AML-193 (cell line): ENCODE measurements around the gene MET.
"Not testable (repeated sequence)": the region's sequence is repeated elsewhere in the genome, so short reads cannot be mapped to it uniquely, and the experiment has no call there.

Experiments
- DNase-seq, 2 experiments: peaks; one replicate each; lab custom pipeline; 2025; lab: John Stamatoyannopoulos, UW

The MET gene

DNA sequence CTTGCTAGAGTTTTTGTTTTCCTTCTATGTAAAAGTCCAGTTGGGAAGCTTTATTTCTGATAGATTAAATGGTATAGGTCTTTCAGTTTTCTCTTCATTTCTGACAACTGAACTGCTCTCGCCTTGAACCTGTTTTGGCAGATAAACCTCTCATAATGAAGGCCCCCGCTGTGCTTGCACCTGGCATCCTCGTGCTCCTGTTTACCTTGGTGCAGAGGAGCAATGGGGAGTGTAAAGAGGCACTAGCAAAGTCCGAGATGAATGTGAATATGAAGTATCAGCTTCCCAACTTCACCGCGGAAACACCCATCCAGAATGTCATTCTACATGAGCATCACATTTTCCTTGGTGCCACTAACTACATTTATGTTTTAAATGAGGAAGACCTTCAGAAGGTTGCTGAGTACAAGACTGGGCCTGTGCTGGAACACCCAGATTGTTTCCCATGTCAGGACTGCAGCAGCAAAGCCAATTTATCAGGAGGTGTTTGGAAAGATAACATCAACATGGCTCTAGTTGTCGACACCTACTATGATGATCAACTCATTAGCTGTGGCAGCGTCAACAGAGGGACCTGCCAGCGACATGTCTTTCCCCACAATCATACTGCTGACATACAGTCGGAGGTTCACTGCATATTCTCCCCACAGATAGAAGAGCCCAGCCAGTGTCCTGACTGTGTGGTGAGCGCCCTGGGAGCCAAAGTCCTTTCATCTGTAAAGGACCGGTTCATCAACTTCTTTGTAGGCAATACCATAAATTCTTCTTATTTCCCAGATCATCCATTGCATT lies 27.1 kb downstream of the MET start:
- DNase-seq, result no peak

DNA sequence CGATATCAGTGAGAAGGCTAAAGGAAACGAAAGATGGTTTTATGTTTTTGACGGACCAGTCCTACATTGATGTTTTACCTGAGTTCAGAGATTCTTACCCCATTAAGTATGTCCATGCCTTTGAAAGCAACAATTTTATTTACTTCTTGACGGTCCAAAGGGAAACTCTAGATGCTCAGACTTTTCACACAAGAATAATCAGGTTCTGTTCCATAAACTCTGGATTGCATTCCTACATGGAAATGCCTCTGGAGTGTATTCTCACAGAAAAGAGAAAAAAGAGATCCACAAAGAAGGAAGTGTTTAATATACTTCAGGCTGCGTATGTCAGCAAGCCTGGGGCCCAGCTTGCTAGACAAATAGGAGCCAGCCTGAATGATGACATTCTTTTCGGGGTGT lies 27.7 kb downstream of the MET start:
- no peak for DNase-seq

DNA sequence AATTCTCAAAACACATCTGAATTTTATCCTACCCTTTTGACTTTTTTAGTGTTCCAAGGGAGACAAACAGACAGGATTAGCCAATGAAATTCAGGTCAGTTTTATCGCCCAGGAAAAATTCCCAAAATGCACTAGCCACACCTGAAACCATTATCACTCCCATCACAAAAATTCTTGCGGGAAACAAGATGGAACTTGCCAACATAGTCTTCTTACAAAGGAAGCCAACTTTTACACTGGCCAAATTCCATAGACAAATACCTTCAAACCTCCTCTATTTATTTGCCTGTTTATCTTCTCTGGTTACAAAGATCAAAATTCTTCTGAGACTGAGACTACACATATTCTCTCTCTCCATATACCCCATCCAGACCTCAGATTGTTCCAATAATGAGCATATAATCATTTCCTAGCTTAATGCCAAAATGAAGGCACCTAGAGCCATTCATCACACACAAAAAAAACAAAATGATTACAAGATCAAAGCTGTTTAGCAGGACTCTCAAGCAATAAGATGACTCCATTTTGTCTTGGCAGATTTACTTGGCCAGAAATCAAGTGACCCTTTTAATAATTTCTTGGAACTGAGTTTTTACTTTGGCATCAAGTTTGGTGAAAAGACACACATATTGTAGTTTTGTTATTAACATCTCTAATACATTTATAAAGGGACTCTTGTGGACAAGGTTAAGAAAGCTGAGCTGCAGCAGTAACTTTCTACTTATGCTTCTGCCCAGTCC lies 30.2 kb downstream of the MET start:
- no peak for DNase-seq

DNA sequence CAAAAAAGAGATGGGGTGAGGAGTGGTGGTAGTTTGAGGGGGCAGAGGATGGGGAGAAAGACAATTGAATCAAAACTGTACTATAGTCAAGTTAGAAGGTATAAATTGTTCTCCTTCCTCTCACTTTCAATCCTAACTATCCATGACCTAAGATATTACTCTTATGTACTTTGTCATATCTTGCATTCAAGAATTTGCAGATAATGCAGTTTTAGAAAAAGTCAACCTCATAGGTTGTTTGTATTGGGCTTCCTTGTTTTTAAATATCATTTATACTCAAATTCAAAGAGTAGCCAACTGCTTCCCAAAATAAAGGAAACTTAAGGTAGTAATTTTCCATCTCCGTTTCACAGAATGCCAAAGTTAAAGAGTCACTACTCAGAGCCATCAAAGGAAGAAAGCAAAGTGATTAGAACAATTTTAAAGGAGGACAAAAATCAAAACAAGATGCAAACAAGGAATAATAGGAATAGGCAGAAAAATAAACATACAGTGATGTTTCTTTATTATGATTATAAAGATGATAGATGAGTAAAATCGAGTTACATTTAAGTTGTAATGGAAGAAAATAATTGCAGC lies 32.7 kb downstream of the MET start:
- DNase-seq, result no peak

DNA sequence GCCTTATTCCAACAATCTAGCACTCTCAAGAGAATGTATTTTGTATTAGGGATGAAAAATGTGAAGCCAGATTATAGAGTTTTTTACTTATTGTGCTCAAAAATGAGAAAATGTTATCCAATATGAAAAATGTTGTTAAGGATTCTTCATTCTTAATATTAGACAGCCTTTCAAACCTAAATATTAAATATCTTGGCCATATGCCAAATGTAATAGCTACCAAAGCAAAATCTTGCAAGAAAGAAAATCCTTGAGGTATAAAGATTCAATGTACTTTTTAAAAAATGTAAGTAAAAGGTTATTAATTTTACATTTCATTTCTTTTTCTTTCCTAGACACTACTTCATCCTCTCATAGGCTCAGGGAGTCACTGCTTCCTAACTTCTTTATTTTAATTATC lies 33.4 kb downstream of the MET start:
- no peak for DNase-seq

DNA sequence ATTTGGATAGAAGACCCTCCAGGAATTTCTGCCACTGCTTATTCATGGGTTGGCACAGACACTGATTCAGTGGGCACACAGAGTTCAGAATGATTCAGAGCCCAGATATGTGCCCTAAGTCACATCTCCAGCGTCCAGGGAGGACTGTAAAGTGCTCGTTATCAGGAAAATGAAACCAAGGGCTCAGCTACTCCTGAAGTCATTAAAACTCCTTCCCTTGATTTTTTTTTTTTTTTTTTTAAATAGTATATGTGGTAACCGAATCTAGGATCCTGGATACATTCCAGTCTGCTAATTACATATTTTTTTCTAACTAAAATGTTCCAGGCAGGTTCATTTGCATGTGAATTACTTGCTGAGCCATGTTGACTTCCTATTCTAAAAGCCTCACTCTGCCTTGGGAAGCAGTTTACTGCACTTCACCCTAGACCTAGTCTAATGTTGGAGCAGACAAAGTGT lies 34.7 kb downstream of the MET start:
- DNase-seq, result no peak

DNA sequence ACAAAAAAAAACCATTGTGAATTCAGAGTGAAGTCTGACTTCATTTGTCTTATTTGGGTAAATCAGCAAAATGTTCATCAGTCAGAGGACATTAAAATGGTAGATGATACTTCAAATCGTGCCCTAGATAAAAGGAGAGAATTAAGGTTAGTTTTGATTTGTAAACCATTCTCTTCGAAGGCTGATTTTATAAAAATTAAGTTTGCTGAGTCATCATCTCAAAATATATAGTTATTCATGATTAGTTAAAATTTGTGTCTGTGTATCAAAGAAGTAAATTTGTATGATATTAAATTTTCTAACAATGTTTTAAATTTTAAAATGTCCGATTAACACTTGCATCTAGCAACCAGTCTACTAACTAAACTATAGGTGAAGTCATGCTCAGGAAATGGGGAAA lies 35.3 kb downstream of the MET start:
- no peak for DNase-seq

DNA sequence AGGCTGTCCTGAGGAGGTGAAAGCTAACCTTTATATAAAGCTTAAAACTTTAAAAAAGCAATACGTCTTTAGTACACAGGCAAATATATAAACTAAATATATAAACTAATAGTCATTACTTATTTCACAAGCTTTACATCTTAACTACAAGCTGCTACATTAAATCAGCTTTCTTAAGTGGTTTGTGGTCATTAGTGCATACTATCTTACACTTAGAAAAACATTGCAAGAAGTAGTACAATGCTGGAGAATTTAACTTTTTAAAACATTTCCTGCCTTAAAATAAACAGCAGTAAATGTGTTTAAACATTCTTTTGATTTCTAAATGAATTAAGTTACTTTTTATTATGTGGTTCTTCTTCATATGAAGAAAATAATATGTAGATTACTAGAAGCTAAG lies 36.3 kb downstream of the MET start:
- no peak for DNase-seq

DNA sequence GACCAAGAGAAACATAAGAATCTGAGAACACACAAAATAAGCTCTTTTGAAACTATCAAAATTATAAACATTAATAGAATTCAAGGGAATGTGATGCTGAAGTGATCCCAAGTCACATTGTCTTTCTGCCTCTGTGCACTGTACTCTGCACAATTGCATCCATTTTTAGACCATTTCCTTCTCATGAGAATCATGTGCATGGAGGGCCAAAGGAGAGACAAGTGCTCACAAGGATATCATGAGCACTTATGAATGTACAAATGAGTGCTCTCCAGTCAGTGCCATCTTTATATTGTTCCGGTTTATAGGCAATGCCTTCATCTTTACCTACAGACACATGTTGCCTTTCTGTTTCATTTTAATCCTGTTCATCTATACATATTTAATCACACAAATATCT lies 36.9 kb downstream of the MET start:
- DNase-seq, result no peak

DNA sequence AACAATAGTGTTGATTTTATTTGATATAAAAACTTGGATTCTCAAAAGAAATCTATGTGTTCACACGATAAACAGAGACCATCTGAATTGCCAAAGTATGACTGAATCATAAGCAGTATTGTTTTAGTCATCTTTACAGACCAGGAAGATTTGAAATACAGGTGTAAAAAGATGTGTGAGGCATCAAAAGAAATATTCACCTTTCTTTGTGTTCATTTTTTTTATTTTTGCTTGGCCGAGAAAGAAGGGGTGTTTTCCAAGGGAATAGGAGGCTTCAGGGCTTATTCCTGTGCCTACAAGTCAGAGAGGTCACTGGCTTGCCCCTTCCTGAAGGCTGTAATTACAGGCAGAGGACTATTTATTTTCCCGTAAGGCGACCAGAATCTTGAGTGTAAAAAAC lies 37.3 kb downstream of the MET start:
- DNase-seq, result no peak

DNA sequence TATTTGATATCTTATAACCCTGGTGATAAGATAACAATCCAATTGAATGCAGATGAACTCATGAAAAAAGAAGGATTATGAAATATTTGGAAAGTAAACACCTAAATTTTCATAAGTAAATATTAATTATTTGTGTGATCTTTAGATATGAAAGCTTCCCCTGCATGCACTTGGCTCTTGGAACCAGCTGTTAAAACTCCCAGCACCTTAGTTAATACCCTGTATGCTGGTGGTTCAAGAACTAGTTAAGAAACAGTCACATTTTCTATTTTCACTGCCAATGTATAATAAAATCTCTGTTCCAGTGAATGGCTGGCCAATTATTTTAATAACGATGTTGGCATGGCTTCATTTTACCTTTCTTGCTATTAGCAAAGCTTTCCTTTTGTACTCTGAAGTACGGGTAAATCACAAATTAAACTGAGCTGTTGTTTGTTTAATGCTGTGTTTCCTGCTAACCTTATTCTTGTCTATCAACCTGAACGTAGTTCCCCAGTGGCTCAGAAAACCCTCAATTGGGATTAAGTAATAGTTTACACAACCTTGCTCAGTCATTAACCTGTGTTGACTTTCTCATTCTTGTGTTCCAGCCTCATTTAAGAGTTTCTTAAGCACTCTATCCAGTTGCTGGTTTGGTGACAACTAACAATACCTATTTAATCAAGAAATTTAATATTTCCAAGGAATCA lies 38.9 kb downstream of the MET start:
- DNase-seq, result no peak

DNA sequence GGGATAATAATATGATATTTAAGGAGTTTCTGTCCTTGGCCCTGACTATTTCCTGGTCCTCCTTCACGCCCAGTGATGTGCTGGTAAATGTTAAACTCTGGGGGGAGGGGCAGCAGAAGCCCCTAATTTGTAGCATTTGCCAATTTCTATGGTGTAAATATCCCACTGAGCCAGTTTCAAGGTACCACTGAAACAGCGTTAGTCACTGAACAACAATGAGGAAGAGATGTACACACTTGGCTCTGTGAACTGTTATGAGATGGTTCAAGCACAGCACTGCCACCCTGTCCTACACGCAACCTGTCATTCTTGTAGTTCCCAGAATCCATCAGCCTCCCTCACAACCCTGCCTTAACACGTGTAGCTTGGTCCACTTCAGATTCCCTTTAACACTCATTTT lies 39.8 kb downstream of the MET start:
- no peak for DNase-seq

DNA sequence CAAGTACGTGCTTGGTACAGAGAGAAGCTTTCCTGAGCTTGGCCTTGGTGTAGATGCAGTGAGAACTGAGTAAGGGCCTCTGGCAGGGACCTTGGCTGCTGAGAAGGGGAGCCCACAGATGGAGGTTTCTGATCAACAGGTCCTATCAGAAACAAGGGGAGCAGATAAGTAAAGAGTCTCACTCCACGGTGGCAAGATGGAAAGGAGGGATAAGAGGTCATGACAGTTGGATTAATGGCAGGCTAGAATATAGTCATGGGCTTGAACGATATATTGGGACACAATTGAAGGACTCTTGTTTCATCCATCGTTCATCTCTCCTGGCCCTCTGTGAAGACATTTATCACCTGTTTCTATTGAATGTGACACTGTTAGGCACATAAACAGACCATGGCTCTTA lies 41.5 kb downstream of the MET start:
- no peak for DNase-seq

DNA sequence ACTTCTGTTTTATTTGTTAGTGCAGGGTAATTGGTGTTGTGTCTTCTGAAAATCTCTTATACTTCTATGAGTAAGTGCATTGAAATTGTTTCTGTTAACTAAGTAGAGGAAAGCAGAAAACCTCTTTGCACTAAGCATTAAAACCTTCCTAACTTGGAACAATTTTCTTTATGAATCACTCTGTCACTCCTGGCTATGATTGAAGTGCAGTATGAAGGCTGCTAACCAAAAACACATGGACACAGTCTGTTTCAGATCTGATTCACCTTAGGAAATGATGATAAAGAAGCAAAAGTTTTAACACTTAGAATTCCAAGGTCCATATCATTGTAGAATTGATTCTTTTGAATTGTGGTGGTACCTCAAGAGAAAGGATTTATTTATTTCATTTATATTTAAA lies 41.9 kb downstream of the MET start:
- no peak for DNase-seq

DNA sequence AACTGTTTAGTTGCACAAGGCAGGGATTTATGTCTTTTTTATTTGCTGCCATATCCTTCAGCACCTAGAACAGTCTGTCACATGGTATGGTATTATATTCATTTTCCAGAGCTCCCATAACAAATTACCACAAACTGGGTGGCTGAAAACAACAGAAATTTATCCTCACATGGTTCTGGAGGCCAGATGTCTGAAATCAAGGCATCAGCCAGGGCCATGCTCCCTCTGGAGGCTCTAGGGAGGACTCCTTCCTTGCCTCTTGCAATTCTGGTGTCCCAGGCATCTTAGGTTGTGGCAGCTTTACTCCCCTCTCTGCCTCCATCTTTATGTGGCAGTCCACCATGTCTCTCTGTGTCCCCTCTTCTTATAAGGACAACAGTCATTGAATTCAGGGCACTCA lies 43.1 kb downstream of the MET start:
- no peak for DNase-seq

DNA sequence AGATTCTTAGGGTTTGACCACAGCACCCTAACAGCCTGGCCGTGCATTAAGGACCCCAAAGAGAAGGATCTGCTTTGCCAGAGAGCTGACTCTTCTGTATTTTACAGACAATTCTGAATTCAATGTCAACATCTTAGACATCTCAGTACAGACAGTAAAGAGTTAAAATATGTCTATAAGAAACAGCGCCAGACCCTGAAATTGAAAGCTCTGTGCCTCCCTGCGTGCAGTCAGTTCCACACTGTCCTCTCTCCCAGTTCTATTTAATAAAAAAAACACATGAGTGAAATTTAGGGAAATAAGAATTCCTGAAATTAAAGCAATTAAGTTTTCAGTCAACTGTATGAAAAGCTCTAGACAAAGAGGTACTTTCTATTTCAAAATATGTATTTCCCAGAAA lies 45.1 kb downstream of the MET start:
- DNase-seq, result no peak

DNA sequence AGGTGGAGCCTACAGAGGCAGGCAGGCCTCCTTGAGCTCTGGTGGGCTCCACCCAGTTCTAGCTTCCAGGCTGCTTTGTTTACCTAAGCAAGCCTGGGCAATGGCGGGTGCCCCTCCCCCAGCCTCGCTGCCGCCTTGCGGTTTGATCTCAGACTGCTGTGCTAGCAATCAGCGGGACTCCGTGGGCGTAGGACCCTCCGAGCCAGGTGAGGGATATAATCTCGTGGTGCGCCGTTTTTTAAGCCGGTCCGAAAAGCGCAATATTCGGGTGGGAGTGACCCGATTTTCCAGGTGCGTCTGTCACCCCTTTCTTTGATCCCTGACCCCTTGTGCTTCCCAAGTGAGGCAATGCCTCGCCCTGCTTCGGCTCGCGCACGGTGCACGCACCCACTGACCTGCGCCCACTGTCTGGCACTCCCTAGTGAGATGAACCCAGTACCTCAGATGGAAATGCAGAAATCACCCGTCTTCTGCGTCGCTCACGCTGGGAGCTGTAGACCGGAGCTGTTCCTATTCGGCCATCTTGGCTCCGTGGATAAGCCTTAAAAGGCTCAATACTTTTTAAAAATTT lies 52.0 kb downstream of the MET start:
- DNase-seq, result not testable (repeated sequence)

DNA sequence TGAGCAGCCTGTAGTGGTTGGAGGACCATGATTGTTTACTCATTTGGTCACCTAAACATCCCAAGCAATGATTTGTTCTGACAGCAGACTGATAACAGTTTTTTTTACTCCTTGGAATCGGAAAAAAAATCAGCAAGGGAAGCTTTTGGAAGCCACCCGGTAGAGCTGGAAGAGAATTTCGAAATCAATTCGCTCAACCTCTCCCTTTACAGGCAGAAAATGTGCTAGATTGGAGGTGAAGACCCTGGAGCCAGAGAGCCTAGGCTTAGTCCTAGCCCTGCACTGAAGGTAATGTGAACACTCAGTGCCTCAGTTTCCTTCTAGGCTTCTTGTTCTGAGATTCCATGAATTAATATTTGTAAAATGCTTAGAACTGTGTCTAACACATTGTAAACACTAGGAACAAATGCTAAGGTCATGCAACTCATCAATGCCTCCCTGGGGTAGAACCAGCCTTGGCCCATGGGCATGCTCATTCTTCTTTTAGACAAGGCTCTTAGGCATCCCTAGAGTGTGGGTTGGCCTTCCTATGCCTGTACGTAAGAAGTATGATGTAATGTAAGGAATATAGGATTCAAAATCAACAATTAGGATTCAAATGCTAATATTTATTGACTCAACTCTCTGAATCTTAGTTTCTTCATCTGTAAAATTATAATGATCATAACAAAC lies 52.7 kb downstream of the MET start:
- DNase-seq, result no peak

DNA sequence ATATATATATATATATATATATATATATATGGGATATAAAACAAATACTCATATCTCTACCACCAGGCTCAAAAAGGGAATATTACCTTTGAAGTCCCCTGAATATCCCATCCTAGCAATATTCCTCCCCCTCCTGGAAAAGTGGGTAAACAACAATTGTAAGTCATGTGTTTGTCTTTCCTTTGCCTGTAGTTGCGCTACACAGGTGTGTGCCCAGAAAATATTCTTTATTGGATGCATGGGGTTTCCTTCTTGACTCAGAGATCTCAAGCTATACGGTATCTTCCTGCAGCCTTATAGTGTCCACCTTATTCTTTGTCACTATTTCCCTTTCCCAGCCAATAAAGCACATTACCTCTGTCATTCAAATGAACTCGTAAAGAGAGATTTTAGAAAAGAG lies 54.2 kb downstream of the MET start:
- no peak for DNase-seq

DNA sequence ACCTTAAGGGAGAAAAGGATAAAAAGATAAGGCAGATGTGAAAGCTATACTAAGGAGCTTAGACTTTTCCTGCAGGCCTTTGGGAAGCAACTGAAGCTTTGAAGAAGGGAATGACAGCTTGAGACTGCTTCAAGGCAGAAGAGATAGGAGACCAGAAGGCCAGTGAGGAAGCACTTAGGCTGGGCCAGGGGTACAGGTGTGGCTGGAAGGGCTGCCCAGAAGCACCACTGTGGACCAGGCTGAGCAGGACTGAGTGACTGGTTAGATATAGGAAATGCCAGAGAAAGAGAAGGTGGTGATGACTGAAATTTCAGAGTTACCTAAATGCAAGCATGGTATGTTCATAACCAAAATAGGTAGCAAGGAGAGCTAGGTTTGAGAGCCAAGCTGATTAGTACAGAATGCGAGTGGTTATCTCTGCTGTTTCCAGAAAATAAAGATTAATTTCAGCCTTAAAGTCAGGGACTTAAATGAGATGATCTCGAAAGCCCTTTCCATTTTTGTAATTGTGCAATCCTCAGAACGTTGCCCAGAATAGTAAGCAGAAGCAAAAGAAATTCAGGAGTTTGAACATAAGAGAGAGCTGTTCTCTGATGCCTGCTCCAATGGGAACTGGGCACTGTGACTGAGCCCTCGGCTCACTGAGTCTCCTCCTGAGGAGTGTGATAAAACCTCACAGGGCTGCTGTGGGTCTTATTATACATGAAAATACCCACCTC lies 54.9 kb downstream of the MET start:
- no peak for DNase-seq

DNA sequence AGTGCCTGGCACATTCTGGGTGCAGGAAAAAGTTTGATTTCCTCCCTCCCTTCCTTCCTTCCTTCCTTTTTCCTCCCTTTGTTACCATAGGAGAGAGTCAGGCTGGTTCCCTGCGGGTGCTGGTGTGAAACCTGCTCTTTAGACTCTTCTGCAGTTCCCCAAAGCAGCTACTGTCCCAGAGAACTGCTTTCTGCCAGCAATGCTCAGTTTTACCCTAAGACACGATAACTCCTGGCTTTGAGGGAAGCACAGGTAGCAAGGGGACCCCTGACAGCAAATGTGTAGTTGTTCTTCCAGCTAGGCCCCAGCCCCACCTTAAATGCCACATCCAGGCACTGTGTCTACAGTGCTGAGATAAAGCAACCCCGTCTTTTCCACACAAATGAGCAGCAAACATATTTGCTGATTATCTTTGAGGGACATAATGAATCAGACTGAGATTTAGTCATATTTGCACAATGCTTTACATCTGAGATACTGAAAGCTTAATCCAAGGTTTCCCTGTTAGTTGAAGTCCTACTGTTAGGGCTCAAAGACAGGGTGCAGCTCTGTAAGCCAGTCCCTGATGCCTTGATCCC lies 55.5 kb downstream of the MET start:
- no peak for DNase-seq
